Measurements from ENCODE around the gene XKRX. TPM values are rescaled to one million over a fixed set of nuclear protein-coding genes. Genes with fewer than 3 reads are reported as not detected.

XKRX gene
- total RNA-seq, 3 donors from 2014 or later (not counting 1 experiment from before 2014, with no cell fraction given): 0.20 to 0.38 TPM; not detected in 1

DNA sequence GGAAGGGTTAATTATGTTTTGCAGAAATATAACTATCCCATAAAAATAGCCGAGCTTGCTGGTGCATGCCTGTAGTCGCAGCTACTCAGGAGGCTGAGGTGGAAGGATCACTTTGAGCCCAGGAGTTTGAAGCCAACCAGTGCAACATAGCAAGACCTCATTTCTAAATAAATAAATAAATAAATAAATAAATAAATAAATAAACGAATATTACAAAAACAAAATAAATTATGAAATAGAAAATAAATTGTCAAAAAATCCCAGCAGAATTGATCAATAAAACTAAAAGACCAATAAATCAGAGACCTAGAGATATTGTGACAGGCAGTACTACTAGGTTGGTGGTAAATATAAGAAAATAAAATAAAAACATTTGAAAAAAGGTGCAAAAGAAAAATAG, 34.1 kb upstream of the XKRX start:
- H3K27me3 Mint-ChIP-seq (ENCODE audit: low read depth in 2 of 2): peaks cover 0 to under 1% of the 10 kb centered on the region in 2 donors
- DNase-seq (no peak), ATAC-seq (no peak)
- H3K4me3 ChIP-seq (ENCODE audit: low read length): no peak overlapping the region
- H3K9me3 Mint-ChIP-seq: no peaks in the 10 kb centered on the region
- 90% methylated on average over 2 of the region's 3 CpGs for WGBS (ENCODE audit: insufficient coverage)
- no peak for TF ChIP-seq CTCF (IDR thresholded peaks at IDR 0.05)
- H3K27ac Mint-ChIP-seq: no peak overlapping the region
- no peaks in the 10 kb centered on the region for H3K4me1 Mint-ChIP-seq
- H3K36me3 ChIP-seq (ENCODE audit: control insufficient read depth, insufficient read depth, low read length): no peaks in the 10 kb centered on the region
- intact Hi-C loops (cut with micrococcal nuclease): no loop called here
- H3K27me3 ChIP-seq (ENCODE audit: control insufficient read depth, insufficient read depth, low read length): no peaks in the 10 kb centered on the region
- no peak overlapping the region for H3K4me3 Mint-ChIP-seq
- H3K4me1 ChIP-seq (ENCODE audit: control insufficient read depth, insufficient read depth, low read length): no peaks in the 10 kb centered on the region
- no peak overlapping the region for H3K27ac ChIP-seq (ENCODE audit: low read length)
- H3K9me3 ChIP-seq (ENCODE audit: control insufficient read depth, insufficient read depth, low read length): no peaks in the 10 kb centered on the region
- H3K36me3 Mint-ChIP-seq: no peaks in the 10 kb centered on the region

DNA sequence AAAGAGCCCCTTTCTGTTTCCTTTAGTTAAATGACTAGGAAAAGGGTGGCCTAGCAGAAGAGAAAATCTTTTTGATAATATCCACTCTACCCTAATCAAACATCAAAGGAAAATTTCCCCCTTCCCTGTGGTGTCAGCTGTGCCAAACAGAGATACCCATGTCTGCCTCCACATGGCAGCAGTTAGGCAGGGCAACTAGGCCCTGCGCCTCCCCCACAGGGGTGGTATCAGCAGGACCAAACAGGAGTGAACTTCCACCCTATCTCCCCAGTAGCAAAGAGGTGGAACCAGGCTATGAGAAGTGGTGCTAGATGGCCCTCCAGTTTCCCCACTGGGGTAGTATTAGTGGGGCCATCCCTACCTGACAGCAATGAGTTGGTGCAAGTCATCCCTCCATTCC, 19.8 kb upstream of the XKRX start:
- ATAC-seq (no peak), DNase-seq (no peak)
- 100% methylated on average over 1 of the region's 1 CpG for whole genome bisulfite sequencing (ENCODE audit: insufficient coverage)
- Histone ChIP-seq H3K4me1 (ENCODE audit: control insufficient read depth, insufficient read depth, low read length) (no peaks in the 10 kb centered on the region), H3K27ac (ENCODE audit: low read length) (no peak overlapping the region), H3K36me3 (ENCODE audit: control insufficient read depth, insufficient read depth, low read length) (no peaks in the 10 kb centered on the region), H3K4me3 (ENCODE audit: low read length) (no peak overlapping the region), H3K27me3 (ENCODE audit: control insufficient read depth, insufficient read depth, low read length) (no peaks in the 10 kb centered on the region), H3K9me3 (ENCODE audit: control insufficient read depth, insufficient read depth, low read length) (no peaks in the 10 kb centered on the region)
- Mint-ChIP-seq H3K4me3 (no peak overlapping the region), H3K36me3 (no peaks in the 10 kb centered on the region), H3K9me3 (no peaks in the 10 kb centered on the region), H3K27ac (no peak overlapping the region), H3K27me3 (ENCODE audit: low read depth in 2 of 2) (peaks cover 2 to 9% of the 10 kb centered on the region in 2 donors), H3K4me1 (no peaks in the 10 kb centered on the region)
- intact Hi-C loops (cut with micrococcal nuclease): no loop called here
- no peak for TF ChIP-seq CTCF (IDR thresholded peaks at IDR 0.05)

DNA sequence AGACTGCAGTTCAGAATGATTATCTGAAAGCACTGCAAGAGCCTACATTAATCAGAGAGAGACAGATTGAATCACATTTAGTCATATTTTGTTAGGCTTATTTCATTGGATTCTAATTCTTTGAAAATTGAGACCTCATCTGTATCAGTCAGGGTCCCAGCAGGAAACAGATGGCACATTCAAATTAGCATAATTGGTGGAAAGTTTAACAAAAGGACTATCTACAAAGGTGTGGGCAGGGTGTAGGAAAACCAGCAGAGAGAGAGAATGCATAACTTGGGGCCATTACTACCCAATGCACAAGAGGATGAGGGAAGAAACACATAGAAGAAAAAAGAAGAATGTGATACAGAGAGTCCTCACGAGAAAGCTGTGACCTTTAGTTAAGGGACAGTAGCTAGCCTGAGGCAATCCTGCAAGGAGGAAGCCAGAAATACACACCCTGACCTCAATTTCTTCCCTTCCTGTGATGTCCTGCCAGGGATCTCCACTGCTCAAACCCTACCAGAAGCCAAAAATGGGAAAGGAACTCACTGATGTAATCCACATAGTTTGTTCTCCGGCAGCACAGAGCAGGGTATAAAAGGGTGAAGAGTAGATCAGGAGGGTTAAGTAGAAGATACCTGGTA, 17.7 kb upstream of the XKRX start:
- H3K27me3 ChIP-seq (ENCODE audit: control insufficient read depth, insufficient read depth, low read length): no peaks in the 10 kb centered on the region
- no peaks in the 10 kb centered on the region for H3K4me1 ChIP-seq (ENCODE audit: control insufficient read depth, insufficient read depth, low read length)
- no peak overlapping the region for H3K4me3 ChIP-seq (ENCODE audit: low read length)
- WGBS (ENCODE audit: insufficient coverage): no CpG with 5 or more reads among the region's 2 CpGs
- Mint-ChIP-seq H3K4me3 (no peak overlapping the region), H3K27ac (no peak overlapping the region), H3K4me1 (no peaks in the 10 kb centered on the region), H3K36me3 (no peaks in the 10 kb centered on the region), H3K9me3 (no peaks in the 10 kb centered on the region), H3K27me3 (ENCODE audit: low read depth in 2 of 2) (peaks cover 0 to 2% of the 10 kb centered on the region in 2 donors)
- ATAC-seq (no peak), DNase-seq (no peak)
- no peaks in the 10 kb centered on the region for H3K9me3 ChIP-seq (ENCODE audit: control insufficient read depth, insufficient read depth, low read length)
- no peak overlapping the region for H3K27ac ChIP-seq (ENCODE audit: low read length)
- no peak for TF ChIP-seq CTCF (IDR thresholded peaks at IDR 0.05)
- no peaks in the 10 kb centered on the region for H3K36me3 ChIP-seq (ENCODE audit: control insufficient read depth, insufficient read depth, low read length)
- intact Hi-C loops (cut with micrococcal nuclease): no loop called here

- intact Hi-C loops (cut with micrococcal nuclease): no loop called here
- no peak for TF ChIP-seq CTCF (IDR thresholded peaks at IDR 0.05)
- no peak for ATAC-seq
- H3K4me3 Mint-ChIP-seq: no peak overlapping the region
- WGBS (ENCODE audit: insufficient coverage): 98% methylated on average over 3 of the region's 3 CpGs
- H3K27me3 ChIP-seq (ENCODE audit: control insufficient read depth, insufficient read depth, low read length): no peaks in the 10 kb centered on the region
- H3K36me3 ChIP-seq (ENCODE audit: control insufficient read depth, insufficient read depth, low read length): no peaks in the 10 kb centered on the region
- no peaks in the 10 kb centered on the region for H3K36me3 Mint-ChIP-seq
- H3K27me3 Mint-ChIP-seq (ENCODE audit: low read depth in 2 of 2): peaks cover 0 to 2% of the 10 kb centered on the region in 2 donors
- H3K9me3 ChIP-seq (ENCODE audit: control insufficient read depth, insufficient read depth, low read length): no peaks in the 10 kb centered on the region
- H3K9me3 Mint-ChIP-seq: no peaks in the 10 kb centered on the region
- H3K4me3 ChIP-seq (ENCODE audit: low read length): no peak overlapping the region
- no peak for DNase-seq
- H3K4me1 ChIP-seq (ENCODE audit: control insufficient read depth, insufficient read depth, low read length): no peaks in the 10 kb centered on the region
- H3K27ac Mint-ChIP-seq: no peak overlapping the region
- no peaks in the 10 kb centered on the region for H3K4me1 Mint-ChIP-seq
- no peak overlapping the region for H3K27ac ChIP-seq (ENCODE audit: low read length)
Measured at GRCh38 chrX:100944601-100945000, 15.9 kb upstream of the XKRX start.
